Parathyroid adenoma (tissue), 2 donors: ENCODE data around the gene PNCK.

Experiments
- H2AFZ ChIP-seq: fragments of 300-600 bp; sonication (generic); one replicate; pipeline ENCODE4 v1.7.0; 2017; ENCODE audit warnings: antibody characterized with exemption, mild to moderate bottlenecking
- H3K27ac ChIP-seq: fragments of 300-600 bp; sonication (generic); one replicate; pipeline ENCODE4 v1.7.0; 2017
- H3K27me3 ChIP-seq: fragments of 300-600 bp; sonication (generic); one replicate; pipeline ENCODE4 v1.7.0; 2017; ENCODE audit warnings: low read length; ENCODE audit not compliant: control insufficient read depth, insufficient read depth
- H3K36me3 ChIP-seq: fragments of 300-600 bp; sonication (generic); one replicate; pipeline ENCODE4 v1.7.0; 2017; ENCODE audit warnings: low read length; ENCODE audit not compliant: control insufficient read depth, insufficient read depth
- H3K4me1 ChIP-seq: fragments of 300-600 bp; sonication (generic); one replicate; pipeline ENCODE4 v1.7.0; 2017; ENCODE audit warnings: control low read depth
- H3K4me2 ChIP-seq: fragments of 300-600 bp; sonication (generic); one replicate; pipeline ENCODE4 v1.7.0; 2017; ENCODE audit warnings: low read length
- H3K4me3 ChIP-seq: fragments of 300-600 bp; sonication (generic); one replicate; pipeline ENCODE4 v1.7.0; 2017; ENCODE audit warnings: low read depth, low read length
- H3K79me2 ChIP-seq: fragments of 300-600 bp; sonication (generic); one replicate; pipeline ENCODE4 v1.7.0; 2017; ENCODE audit warnings: control low read depth
- H3K9ac ChIP-seq: fragments of 300-600 bp; sonication (generic); one replicate; pipeline ENCODE4 v1.7.0; 2017; ENCODE audit warnings: mild to moderate bottlenecking
- H3K9me3 ChIP-seq: fragments of 300-600 bp; sonication (generic); one replicate; pipeline ENCODE4 v1.7.0; 2017; ENCODE audit warnings: low read length; ENCODE audit not compliant: control insufficient read depth
- CTCF ChIP-seq: fragments of 300-600 bp; sonication (generic); IDR thresholded peaks from one replicate; pipeline ENCODE4 v1.7.0; 2017; ENCODE audit warnings: antibody characterized with exemption, mild to moderate bottlenecking
- donor health status: primary hyperparathyroidism.

PNCK gene

GRCh38 chrX:153633607-153634180 lies 39.9 kb downstream of the PNCK start:
- no peaks in the 10 kb centered on the region for H3K36me3 ChIP-seq
- no peak overlapping the region for H3K9ac ChIP-seq
- no peak overlapping the region for H3K4me3 ChIP-seq
- no peak overlapping the region for H3K4me2 ChIP-seq
- no peak overlapping the region for H2AFZ ChIP-seq
- no peak overlapping the region for H3K27ac ChIP-seq
- H3K27me3 ChIP-seq: no peaks in the 10 kb centered on the region
- no peak for TF ChIP-seq CTCF
- H3K9me3 ChIP-seq: no peaks in the 10 kb centered on the region
- no peaks in the 10 kb centered on the region for H3K79me2 ChIP-seq
- no peaks in the 10 kb centered on the region for H3K4me1 ChIP-seq

- Histone ChIP-seq H2AFZ (no peak overlapping the region), H3K9ac (no peak overlapping the region), H3K4me2 (no peak overlapping the region), H3K9me3 (no peaks in the 10 kb centered on the region), H3K79me2 (no peaks in the 10 kb centered on the region), H3K27me3 (no peaks in the 10 kb centered on the region), H3K4me1 (no peaks in the 10 kb centered on the region), H3K27ac (no peak overlapping the region), H3K36me3 (no peaks in the 10 kb centered on the region), H3K4me3 (no peak overlapping the region)
- TF ChIP-seq CTCF: no peak
Observed at GRCh38 chrX:153633048-153633447, 40.6 kb downstream of the PNCK start.

GRCh38 chrX:153632595-153632946 lies 41.0 kb downstream of the PNCK start:
- Histone ChIP-seq H3K9me3 (no peaks in the 10 kb centered on the region), H3K36me3 (no peaks in the 10 kb centered on the region), H3K27me3 (no peaks in the 10 kb centered on the region), H3K79me2 (no peaks in the 10 kb centered on the region), H3K4me1 (no peaks in the 10 kb centered on the region), H3K27ac (no peak overlapping the region), H3K4me3 (no peak overlapping the region), H2AFZ (no peak overlapping the region), H3K9ac (no peak overlapping the region), H3K4me2 (no peak overlapping the region)
- TF ChIP-seq CTCF: no peak

- H3K4me2 ChIP-seq: no peak overlapping the region
- H3K27ac ChIP-seq: no peak overlapping the region
- no peak for TF ChIP-seq CTCF
- no peaks in the 10 kb centered on the region for H3K36me3 ChIP-seq
- H3K9me3 ChIP-seq: no peaks in the 10 kb centered on the region
- no peak overlapping the region for H2AFZ ChIP-seq
- H3K4me1 ChIP-seq: no peaks in the 10 kb centered on the region
- no peaks in the 10 kb centered on the region for H3K27me3 ChIP-seq
- no peak overlapping the region for H3K4me3 ChIP-seq
- H3K79me2 ChIP-seq: no peaks in the 10 kb centered on the region
- H3K9ac ChIP-seq: no peak overlapping the region
Observed at GRCh38 chrX:153631907-153632594, 41.6 kb downstream of the PNCK start.

- H3K9ac ChIP-seq: no peak overlapping the region
- TF ChIP-seq CTCF: no peak
- H3K79me2 ChIP-seq: no peaks in the 10 kb centered on the region
Observed at GRCh38 chrX:153631346-153631745, 42.3 kb downstream of the PNCK start.

More at GRCh38 chrX:153631346-153631745, 42.3 kb downstream of the PNCK start:
- H3K4me3 ChIP-seq: no peak overlapping the region
- no peak overlapping the region for H3K4me2 ChIP-seq
- H3K4me1 ChIP-seq: no peaks in the 10 kb centered on the region
- H2AFZ ChIP-seq: no peak overlapping the region
- H3K27me3 ChIP-seq: no peaks in the 10 kb centered on the region
- no peak overlapping the region for H3K27ac ChIP-seq
- H3K9me3 ChIP-seq: no peaks in the 10 kb centered on the region
- no peaks in the 10 kb centered on the region for H3K36me3 ChIP-seq
